Right renal cortex interstitium (tissue), 3 donors: Measurements from ENCODE around the gene MIXL1. TPM values are rescaled to one million over a fixed set of nuclear protein-coding genes. Genes with fewer than 3 reads are reported as not detected.
"Not testable (repeated sequence)": the region's sequence is repeated elsewhere in the genome, so short reads cannot be mapped to it uniquely, and the experiment has no call there.

Experiments used
- DNase-seq, 3 donors: peaks; one replicate each; pipeline ENCODE4 v3.0.0-alpha.2; 2013; ENCODE audit warnings: low read depth in 3 of 3, low spot score in 2 of 3
- polyA plus RNA-seq, 3 donors: library from polyadenylated mRNA; unstranded; fragments of 120-200 nt; gene quantifications; one replicate each; pipeline ENCODE4 v1.2.1, GENCODE V29; 2013; ENCODE audit not compliant: insufficient read length in 3 of 3

MIXL1 gene
- polyA plus RNA-seq = under 1 TPM; 0.23 to 0.51 (median 0.40) TPM

- DNase-seq = no peak
Measured at GRCh38 chr1:226223157-226223785, at the start of gene MIXL1. Gene MIXL1 (plus strand): TSS chr1:226223664. CDS start chr1:226223682, 18 bp downstream.

GRCh38 chr1:226176870-226177269, 46.6 kb upstream of the MIXL1 start:
- DNase-seq = no peak

GRCh38 chr1:226181996-226182714, 41.3 kb upstream of the MIXL1 start:
- no peak for DNase-seq

GRCh38 chr1:226185141-226186036, 38.1 kb upstream of the MIXL1 start:
- DNase-seq = no peak

GRCh38 chr1:226186124-226187018, 37.1 kb upstream of the MIXL1 start, which contains the start of gene ACBD3:
Gene ACBD3 (minus strand): TSS chr1:226186741. CDS start chr1:226186675, 66 bp downstream.
- DNase-seq = peak; percentile 81 to 88 (median 87)

GRCh38 chr1:226187019-226187322, 36.5 kb upstream of the MIXL1 start:
- no peak for DNase-seq

- DNase-seq = no peak
Measured at GRCh38 chr1:226187380-226187779, 36.1 kb upstream of the MIXL1 start.

- DNase-seq = no peak
Measured at GRCh38 chr1:226195144-226195543, 28.3 kb upstream of the MIXL1 start.

GRCh38 chr1:226199971-226200370, 23.5 kb upstream of the MIXL1 start:
- no peak for DNase-seq

GRCh38 chr1:226201029-226201593, 22.4 kb upstream of the MIXL1 start:
- no peak for DNase-seq

- DNase-seq = no peak
Measured at GRCh38 chr1:226202246-226202645, 21.2 kb upstream of the MIXL1 start.

- DNase-seq = not testable (repeated sequence)
Measured at GRCh38 chr1:226202666-226203065, 20.8 kb upstream of the MIXL1 start.

- no peak for DNase-seq
Measured at GRCh38 chr1:226203240-226203639, 20.2 kb upstream of the MIXL1 start.

GRCh38 chr1:226203655-226204054, 19.8 kb upstream of the MIXL1 start:
- no peak for DNase-seq

- DNase-seq = no peak
Measured at GRCh38 chr1:226204198-226204597, 19.3 kb upstream of the MIXL1 start.

- DNase-seq = no peak
Measured at GRCh38 chr1:226207048-226207447, 16.4 kb upstream of the MIXL1 start.

- DNase-seq = no peak
Measured at GRCh38 chr1:226209307-226210059, 14.0 kb upstream of the MIXL1 start.

GRCh38 chr1:226210571-226211176, 12.8 kb upstream of the MIXL1 start:
- no peak for DNase-seq
